PFSK-1 (cell line): ENCODE data around the gene CD1D.

Experiments used
- FOXP2 ChIP-seq: optimal IDR thresholded peaks from 2 replicates; pipeline ENCODE3; 2011; ENCODE audit warnings: borderline replicate concordance, control low read depth, inconsistent platforms; ENCODE audit not compliant: insufficient read depth; ENCODE audit errors: extremely low read length, extremely low read depth
- POLR2AphosphoS5 ChIP-seq: IDR thresholded peaks from 2 replicates; pipeline ENCODE4 v1.6.1; 2012; ENCODE audit warnings: low read depth, mild to moderate bottlenecking, control low read depth, low read length, moderate library complexity
- REST ChIP-seq, 2 experiments: IDR thresholded peaks; 2 replicates each; pipeline versions ENCODE4 v1.6.1 to v1.8.0; 2011 to 2012; ENCODE audit warnings: low read depth in 2 of 2, low read length in 2 of 2, control low read depth in 1 of 2, inconsistent platforms in 1 of 2, mild to moderate bottlenecking in 1 of 2, moderate library complexity in 1 of 2; ENCODE audit not compliant: insufficient read depth in 1 of 2
- SIN3A ChIP-seq: IDR thresholded peaks from 2 replicates; pipeline ENCODE4 v1.6.1; 2012; ENCODE audit warnings: mild to moderate bottlenecking, low read length, moderate library complexity, borderline replicate concordance; ENCODE audit not compliant: insufficient read depth
- TAF1 ChIP-seq: IDR thresholded peaks from 2 replicates; pipeline ENCODE4 v1.6.1; 2012; ENCODE audit warnings: low read length, control low read depth, borderline replicate concordance; ENCODE audit not compliant: insufficient read depth

Gene CD1D

GRCh38 chr1:158146165-158146564 lies 34.5 kb upstream of the CD1D start:
- TF ChIP-seq SIN3A (no peak), POLR2AphosphoS5 (no peak), REST (IDR thresholded peaks at IDR 0.05; ENCODE audit: insufficient read depth in 1 of 2, low read depth in 2 of 2, low read length in 2 of 2) (no peak), FOXP2 (no peak)

- TF ChIP-seq TAF1 (no peak), REST (IDR thresholded peaks at IDR 0.05; ENCODE audit: insufficient read depth in 1 of 2, low read depth in 2 of 2, low read length in 2 of 2) (no peak), SIN3A (no peak), POLR2AphosphoS5 (no peak), FOXP2 (no peak)
Observed at GRCh38 chr1:158146739-158147138, 34.0 kb upstream of the CD1D start.

- TF ChIP-seq POLR2AphosphoS5 (no peak), TAF1 (no peak), SIN3A (no peak), FOXP2 (no peak), REST (IDR thresholded peaks at IDR 0.05; ENCODE audit: insufficient read depth in 1 of 2, low read depth in 2 of 2, low read length in 2 of 2) (no peak)
Observed at GRCh38 chr1:158147401-158147800, 33.3 kb upstream of the CD1D start.

GRCh38 chr1:158147869-158148268 lies 32.8 kb upstream of the CD1D start:
- TF ChIP-seq POLR2AphosphoS5 (no peak), SIN3A (no peak), TAF1 (no peak), REST (IDR thresholded peaks at IDR 0.05; ENCODE audit: insufficient read depth in 1 of 2, low read depth in 2 of 2, low read length in 2 of 2) (no peak), FOXP2 (no peak)

- TF ChIP-seq POLR2AphosphoS5: no peak
- no peak for TF ChIP-seq SIN3A
- no peak for TF ChIP-seq FOXP2
- TF ChIP-seq REST (IDR thresholded peaks at IDR 0.05; ENCODE audit: insufficient read depth in 1 of 2, low read depth in 2 of 2, low read length in 2 of 2): no peak
- TF ChIP-seq TAF1: no peak
Observed at GRCh38 chr1:158148468-158148867, 32.2 kb upstream of the CD1D start.
